PC-9 (cell line): ENCODE data around the gene SLX4.

Source experiments
- CTCF ChIP-seq: fragments of 200-600 bp; sonication (generic); conservative IDR thresholded peaks from 2 replicates; pipeline ENCODE4 v1.6.1; 2017; ENCODE audit warnings: mixed run types, antibody characterized with exemption, mild to moderate bottlenecking, moderate library complexity
- EZH2 ChIP-seq: fragments of 200-600 bp; sonication (generic); IDR thresholded peaks from 2 replicates; pipeline ENCODE4 v1.8.0; 2017; ENCODE audit warnings: antibody characterized with exemption, low read depth

GRCh38 chr16:3575491-3575890, 35.9 kb downstream of the SLX4 start:
- no peak for TF ChIP-seq EZH2
- no peak for TF ChIP-seq CTCF
